Activated CD8-positive, alpha-beta memory T cell treated with anti-CD3 and anti-CD28 coated beads for 36 hours (primary cell): ENCODE measurements around the gene PRM3. TPM values are rescaled to one million over a fixed set of nuclear protein-coding genes. Genes with fewer than 3 reads are reported as not detected.

Experiments used
- CTCF ChIA-PET: fragments of 350-600 bp; sonication (Branson Sonifier 250); formaldehyde crosslinking; loops from one replicate; lab custom pipeline; 2021; ENCODE audit warnings: antibody characterized with exemption; lab: Charles Lee
- POLR2A ChIA-PET: fragments of 350-600 bp; sonication (Branson Sonifier 250); formaldehyde crosslinking; loops from one replicate; lab custom pipeline; 2021; ENCODE audit warnings: antibody characterized with exemption; lab: Charles Lee
- total RNA-seq, 2 experiments: library from RNA; stranded (reverse); gene quantifications; one replicate each; pipeline ENCODE4 v1.2.3, GENCODE V29; 2021

PRM3 gene
- not detected for total RNA-seq

GRCh38 chr16:11272921-11273720 lies at the start of gene PRM3:
Gene PRM3 (minus strand): TSS chr16:11273629. CDS start chr16:11273595, 34 bp downstream.
- CTCF ChIA-PET = interaction anchor here (0.6 kb wide), 1 partner anchor 22 kb away, joined by 3 read pairs; no protein-coding TSS in a partner anchor

GRCh38 chr16:11322823-11323222 lies 49.4 kb upstream of the PRM3 start:
- ChIA-PET POLR2A (no interaction called here), CTCF (no interaction called here)

More at GRCh38 chr16:11272921-11273720, at the start of gene PRM3:
- POLR2A ChIA-PET = no interaction called here

- CTCF ChIA-PET = no interaction called here
- POLR2A ChIA-PET = no interaction called here
Measured at GRCh38 chr16:11321662-11322061, 48.2 kb upstream of the PRM3 start.

GRCh38 chr16:11320170-11320569 lies 46.7 kb upstream of the PRM3 start:
- ChIA-PET POLR2A (no interaction called here), CTCF (interaction anchor here (0.6 to 1.2 kb wide), 2 partner anchors 12 to 32 kb away, joined by 3 read pairs; no protein-coding TSS in a partner anchor)

GRCh38 chr16:11319529-11320146 lies 46.2 kb upstream of the PRM3 start:
- POLR2A ChIA-PET = no interaction called here

GRCh38 chr16:11318817-11319216 lies 45.4 kb upstream of the PRM3 start:
- CTCF ChIA-PET = interaction anchor here (1.2 kb wide), 1 partner anchor 63 kb away, joined by 3 read pairs; the partner anchor contains the start of gene SOCS1

More at GRCh38 chr16:11319529-11320146, 46.2 kb upstream of the PRM3 start:
- CTCF ChIA-PET = interaction anchor here (0.6 to 1.2 kb wide), 3 partner anchors 12 to 64 kb away, joined by 3 read pairs; partner anchors contain the start of gene SOCS1

GRCh38 chr16:11316331-11317015 lies 43.0 kb upstream of the PRM3 start:
- POLR2A ChIA-PET = no interaction called here

More at GRCh38 chr16:11318817-11319216, 45.4 kb upstream of the PRM3 start:
- POLR2A ChIA-PET = interaction anchor here (0.6 kb wide), 1 partner anchor 179 kb away, joined by 3 read pairs; no protein-coding TSS in a partner anchor

GRCh38 chr16:11315510-11315909 lies 42.1 kb upstream of the PRM3 start:
- ChIA-PET POLR2A (no interaction called here), CTCF (no interaction called here)

More at GRCh38 chr16:11316331-11317015, 43.0 kb upstream of the PRM3 start:
- CTCF ChIA-PET = no interaction called here

GRCh38 chr16:11314309-11314894 lies 41.0 kb upstream of the PRM3 start:
- ChIA-PET CTCF (no interaction called here), POLR2A (no interaction called here)

GRCh38 chr16:11313493-11314308 lies 40.3 kb upstream of the PRM3 start:
- ChIA-PET CTCF (no interaction called here), POLR2A (no interaction called here)

GRCh38 chr16:11312718-11313492 lies 39.5 kb upstream of the PRM3 start:
- ChIA-PET POLR2A (no interaction called here), CTCF (interaction anchor here (1.0 kb wide), 1 partner anchor 16 kb away, joined by 3 read pairs; no protein-coding TSS in a partner anchor)

GRCh38 chr16:11310997-11311561 lies 37.6 kb upstream of the PRM3 start:
- CTCF ChIA-PET = interaction anchor here (0.7 to 1.6 kb wide), 3 partner anchors 13 to 55 kb away, joined by 3 to 4 read pairs (median 3); partner anchors contain the start of gene SOCS1
- POLR2A ChIA-PET = interaction anchor here (0.6 to 2.4 kb wide), 4 partner anchors 14 to 55 kb away, joined by 3 to 15 read pairs (median 4); partner anchors contain the start of gene SOCS1

GRCh38 chr16:11310634-11310977 lies 37.2 kb upstream of the PRM3 start:
- POLR2A ChIA-PET = interaction anchor here (0.6 to 2.4 kb wide), 3 partner anchors 44 to 54 kb away, joined by 3 to 15 read pairs (median 4); partner anchors contain the start of gene SOCS1
- CTCF ChIA-PET = interaction anchor here (1.2 to 1.6 kb wide), 2 partner anchors 12 to 27 kb away, joined by 3 to 4 read pairs; no protein-coding TSS in a partner anchor

- ChIA-PET POLR2A (interaction anchor here (2.4 kb wide), 1 partner anchor 54 kb away, joined by 15 read pairs; the partner anchor contains the start of gene SOCS1), CTCF (interaction anchor here (1.2 to 1.6 kb wide), 2 partner anchors 12 to 28 kb away, joined by 3 to 4 read pairs; no protein-coding TSS in a partner anchor)
Measured at GRCh38 chr16:11309895-11310633, 36.6 kb upstream of the PRM3 start.

GRCh38 chr16:11308493-11309283 lies 35.3 kb upstream of the PRM3 start:
- CTCF ChIA-PET = interaction anchor here (1.2 kb wide), 1 partner anchor 10 kb away, joined by 4 read pairs; no protein-coding TSS in a partner anchor
- POLR2A ChIA-PET = no interaction called here
